HS-27A (cell line): ENCODE measurements around the gene LTB.
"Not testable (repeated sequence)": the region's sequence is repeated elsewhere in the genome, so short reads cannot be mapped to it uniquely, and the experiment has no call there.

Experiments
- DNase-seq: peaks from one replicate; pipeline ENCODE4 v3.0.0-alpha.2; 2012; ENCODE audit warnings: low read depth, missing footprints

Gene LTB

GRCh38 chr6:31575335-31575901, 6.8 kb downstream of the LTB start, which contains the start of gene TNF:
Gene TNF (plus strand): TSS chr6:31575565. CDS start chr6:31575742, 177 bp downstream.
- no peak for DNase-seq

GRCh38 chr6:31574106-31575061, 7.8 kb downstream of the LTB start:
- DNase-seq, result no peak

DNA sequence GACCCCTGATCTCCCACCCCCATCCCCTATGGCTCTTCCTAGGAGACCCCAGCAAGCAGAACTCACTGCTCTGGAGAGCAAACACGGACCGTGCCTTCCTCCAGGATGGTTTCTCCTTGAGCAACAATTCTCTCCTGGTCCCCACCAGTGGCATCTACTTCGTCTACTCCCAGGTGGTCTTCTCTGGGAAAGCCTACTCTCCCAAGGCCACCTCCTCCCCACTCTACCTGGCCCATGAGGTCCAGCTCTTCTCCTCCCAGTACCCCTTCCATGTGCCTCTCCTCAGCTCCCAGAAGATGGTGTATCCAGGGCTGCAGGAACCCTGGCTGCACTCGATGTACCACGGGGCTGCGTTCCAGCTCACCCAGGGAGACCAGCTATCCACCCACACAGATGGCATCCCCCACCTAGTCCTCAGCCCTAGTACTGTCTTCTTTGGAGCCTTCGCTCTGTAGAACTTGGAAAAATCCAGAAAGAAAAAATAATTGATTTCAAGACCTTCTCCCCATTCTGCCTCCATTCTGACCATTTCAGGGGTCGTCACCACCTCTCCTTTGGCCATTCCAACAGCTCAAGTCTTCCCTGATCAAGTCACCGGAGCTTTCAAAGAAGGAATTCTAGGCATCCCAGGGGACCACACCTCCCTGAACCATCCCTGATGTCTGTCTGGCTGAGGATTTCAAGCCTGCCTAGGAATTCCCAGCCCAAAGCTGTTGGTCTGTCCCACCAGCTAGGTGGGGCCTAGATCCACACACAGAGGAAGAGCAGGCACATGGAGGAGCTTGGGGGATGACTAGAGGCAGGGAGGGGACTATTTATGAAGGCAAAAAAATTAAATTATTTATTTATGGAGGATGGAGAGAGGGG, 8.8 kb downstream of the LTB start:
- DNase-seq, result no peak

GRCh38 chr6:31572041-31572911, 9.9 kb downstream of the LTB start, which contains the start of gene LTA:
Gene LTA (plus strand): TSS chr6:31572289. CDS start chr6:31572743, 454 bp downstream.
- DNase-seq, result no peak

GRCh38 chr6:31569861-31570536, 12.2 kb downstream of the LTB start:
- no peak for DNase-seq

DNA sequence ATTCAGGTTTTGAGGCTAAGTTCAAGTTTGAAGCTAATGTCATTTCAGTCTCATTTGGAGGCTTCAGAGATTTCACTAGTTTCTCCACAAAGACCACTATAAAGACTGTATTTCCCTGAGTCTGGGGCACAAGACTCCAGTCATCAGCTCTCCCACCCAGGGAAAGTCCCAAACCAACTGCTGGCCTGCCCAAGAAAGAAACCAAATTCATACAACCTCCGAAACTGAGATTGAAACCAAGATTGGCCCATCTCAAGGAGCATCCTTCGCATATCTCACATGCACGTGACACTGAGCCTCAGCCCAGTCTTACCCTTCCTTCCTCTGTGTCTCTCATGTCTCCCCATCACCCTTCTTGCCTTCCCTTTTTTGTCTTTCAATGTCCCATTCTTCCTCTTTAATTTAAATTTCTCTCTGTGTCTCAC, 13.7 kb downstream of the LTB start:
- no peak for DNase-seq

GRCh38 chr6:31567531-31568370, 14.5 kb downstream of the LTB start:
- DNase-seq, result no peak

DNA sequence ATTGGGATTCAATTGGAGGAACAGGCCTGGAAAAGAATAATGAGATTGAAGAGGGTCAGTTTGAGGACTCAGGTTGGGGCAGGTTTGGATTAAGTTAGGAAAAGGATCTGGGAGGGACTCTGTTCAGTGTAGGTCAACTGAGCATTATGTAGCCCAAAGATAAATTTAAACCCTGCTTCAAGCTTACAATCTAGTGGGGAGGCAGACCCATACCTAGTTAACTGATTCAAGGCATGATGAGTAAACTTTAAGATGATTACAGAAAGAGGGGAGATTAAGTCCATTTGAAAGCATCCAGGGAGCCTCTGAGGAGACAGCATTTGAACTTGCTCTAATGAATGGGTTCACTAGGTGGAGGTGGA, 21.5 kb downstream of the LTB start:
- DNase-seq, result no peak

GRCh38 chr6:31559958-31560696, 22.1 kb downstream of the LTB start:
- peak; percentile 76 for DNase-seq

DNA sequence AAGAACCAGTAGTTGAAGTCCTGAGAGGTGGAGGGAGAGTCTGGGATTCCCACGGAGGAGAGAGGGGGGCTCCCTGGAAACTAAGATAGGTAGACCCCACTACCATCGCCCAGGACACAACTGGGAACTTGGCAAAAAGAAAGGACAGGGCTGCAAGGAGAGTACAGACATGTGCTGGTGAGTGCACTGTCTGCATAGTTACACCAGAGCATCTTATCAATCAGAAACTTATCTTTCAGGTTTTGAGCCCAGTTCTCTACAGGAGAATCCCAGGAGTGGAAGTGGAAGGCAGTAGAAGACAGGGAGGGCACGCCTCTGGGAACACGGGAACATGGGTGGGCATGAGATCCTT, 22.6 kb downstream of the LTB start:
- no peak for DNase-seq

DNA sequence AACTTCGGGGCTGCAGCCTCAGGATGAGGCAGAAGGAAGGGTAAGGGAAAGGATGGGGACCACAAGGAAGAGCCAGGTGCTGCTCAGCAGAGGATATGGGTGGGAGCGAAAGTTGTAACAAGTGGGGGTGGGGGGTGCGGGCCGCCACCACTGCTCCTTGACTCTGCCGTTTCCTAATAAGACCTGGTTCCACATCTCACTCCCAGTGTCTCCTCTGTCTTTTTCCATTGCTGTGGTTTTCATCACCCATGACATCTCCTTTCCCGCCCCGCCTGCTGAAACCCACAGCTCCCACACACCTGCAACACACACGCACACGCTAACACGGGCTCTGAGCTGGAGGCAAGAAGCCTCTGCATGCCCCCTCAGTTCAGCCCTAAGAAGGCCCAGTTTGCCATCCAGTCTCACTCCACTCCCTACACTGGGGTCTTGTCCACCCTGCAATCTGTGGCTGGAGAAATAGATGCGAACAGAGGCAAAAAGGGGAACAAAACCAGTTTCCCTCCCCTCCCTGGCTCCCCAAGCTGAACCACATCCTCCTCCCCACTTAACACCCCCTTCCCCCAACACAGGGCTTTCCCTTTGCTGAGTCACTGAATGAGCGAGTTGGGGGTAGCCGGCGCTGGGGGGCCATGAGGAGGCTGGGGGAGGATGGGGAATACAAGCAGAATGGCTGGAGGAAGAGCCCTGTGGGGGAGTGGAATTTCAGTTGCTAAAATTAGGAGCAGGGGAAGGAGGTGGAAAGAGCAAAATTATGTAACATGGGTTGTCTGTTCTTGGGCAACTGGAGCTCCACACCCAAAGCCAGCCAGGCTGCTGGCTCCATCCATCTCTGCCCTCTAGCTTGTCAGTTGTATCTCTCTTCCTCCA, 23.4 kb downstream of the LTB start:
- DNase-seq, result no peak

DNA sequence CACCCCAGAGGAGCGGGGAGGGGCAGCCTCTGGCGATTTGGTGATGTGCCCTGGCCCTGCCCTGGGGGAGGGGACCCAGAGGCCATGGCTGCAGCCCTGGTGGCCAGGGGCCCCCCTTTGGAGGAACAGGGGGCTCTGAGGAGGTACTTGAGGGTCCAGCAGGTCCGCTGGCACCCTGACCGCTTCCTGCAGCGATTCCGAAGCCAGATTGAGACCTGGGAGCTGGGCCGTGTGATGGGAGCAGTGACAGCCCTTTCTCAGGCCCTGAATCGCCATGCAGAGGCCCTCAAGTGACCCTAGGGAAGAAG, 24.0 kb downstream of the LTB start:
- DNase-seq, result no peak

- no peak for DNase-seq
These were observed 24.5 kb downstream of the LTB start for GRCh38 chr6:31557443-31558317.

GRCh38 chr6:31556307-31556706, 25.9 kb downstream of the LTB start:
- DNase-seq, result no peak

GRCh38 chr6:31551371-31551770, 30.9 kb downstream of the LTB start:
- not testable (repeated sequence) for DNase-seq

DNA sequence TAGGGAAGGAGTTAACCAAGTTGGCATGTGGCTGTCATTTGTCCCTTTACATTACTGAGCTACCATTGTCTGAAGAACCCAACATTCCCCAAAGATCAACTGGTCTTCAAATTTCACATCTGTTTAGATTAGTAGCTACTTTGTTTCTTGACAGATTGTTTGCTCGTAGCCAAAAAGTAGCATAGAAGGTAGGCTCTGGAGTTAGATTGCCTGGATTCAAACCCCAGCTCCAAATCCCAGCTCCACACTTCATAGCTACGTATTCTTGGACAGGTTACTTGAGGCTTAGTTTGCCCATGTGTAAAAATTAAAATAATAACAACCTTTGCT, 33.7 kb downstream of the LTB start:
- DNase-seq, result no peak

DNA sequence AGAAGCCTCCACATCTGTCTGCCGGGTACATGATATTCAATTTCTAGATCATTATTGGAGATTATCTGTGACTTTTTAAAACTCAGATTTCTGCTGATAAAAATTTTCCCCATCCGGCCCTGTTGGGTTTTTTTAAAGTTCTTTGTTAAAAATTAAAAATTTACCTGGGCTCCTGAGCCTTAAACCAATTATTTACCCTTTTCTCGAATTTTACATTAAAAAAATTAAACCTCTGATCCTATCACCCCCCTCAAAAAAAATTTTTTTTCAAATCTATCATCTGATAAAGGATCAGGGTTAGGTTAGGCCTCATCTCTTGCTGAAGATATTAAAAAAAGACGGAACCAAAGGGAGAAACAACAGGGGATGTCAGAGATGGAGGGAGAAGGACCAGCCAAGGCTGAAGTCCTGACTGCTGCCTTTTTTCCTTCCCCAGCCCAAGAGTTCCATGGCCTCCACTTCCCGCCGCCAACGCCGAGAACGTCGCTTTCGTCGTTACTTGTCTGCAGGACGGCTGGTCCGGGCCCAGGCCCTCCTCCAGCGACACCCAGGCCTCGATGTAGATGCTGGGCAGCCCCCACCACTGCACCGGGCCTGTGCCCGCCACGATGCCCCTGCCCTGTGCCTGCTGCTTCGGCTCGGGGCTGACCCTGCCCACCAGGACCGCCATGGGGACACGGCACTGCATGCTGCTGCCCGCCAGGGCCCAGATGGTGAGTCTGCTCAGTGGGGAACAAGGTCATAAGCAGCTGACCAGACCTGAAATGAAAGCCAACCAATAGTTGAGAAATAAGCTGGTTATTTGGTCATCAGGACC, 34.3 kb downstream of the LTB start:
- no peak for DNase-seq
